ENCODE data around the gene EFCAB5. TPM values are rescaled to one million over a fixed set of nuclear protein-coding genes. Genes with fewer than 3 reads are reported as not detected.
"Not testable (repeated sequence)": the region's sequence is repeated elsewhere in the genome, so short reads cannot be mapped to it uniquely, and the experiment has no call there.

Gene EFCAB5
- total RNA-seq, 8 experiments from 2014 or later, result 0.14 to 0.96 (median 0.81) TPM; not detected in 1

DNA sequence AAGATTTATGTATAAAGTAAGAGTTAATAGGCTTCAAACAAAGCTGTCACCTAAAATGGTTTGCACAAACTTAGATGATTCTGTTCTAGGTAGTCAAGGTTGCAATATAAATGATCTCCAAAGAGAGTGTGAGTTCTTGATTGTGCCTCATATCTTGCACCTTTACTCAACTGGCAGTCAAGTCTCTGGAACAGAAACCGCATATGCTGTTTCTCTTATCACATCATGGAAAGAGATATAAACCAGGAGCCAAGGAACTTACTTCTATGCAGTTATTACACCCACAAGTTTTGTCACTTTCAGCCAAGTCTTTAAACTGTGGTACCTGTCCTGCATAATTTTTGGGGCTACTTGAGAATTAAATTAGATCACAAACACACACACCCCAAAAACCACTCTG lies 16.6 kb upstream of the EFCAB5 start:
- Histone ChIP-seq H3K4me3 (no peak overlapping the region), H3K27ac (no peak overlapping the region), H3K4me1 (replicated peaks in 1 of 2) (peaks cover 0 to 17% of the 10 kb centered on the region in 2 donors)
- ATAC-seq (replicated peaks in 6 of 8), result no peak
- WGBS, 10 experiments, result 80 to 100% (median 100%) methylated on average over 1 of the region's 1 CpG; no CpG with 5 or more reads in 2 of the 10 experiments
- in situ Hi-C loops (cut with MboI; ENCODE audit: low pct_unique_long_range_greater_than_20kb in 2 of 9, low sequenced_read_pairs in 9 of 9, unreplicated experiment in 9 of 9), result loop anchor here in 5 of 9 experiments (10.0 to 25.0 kb wide), 2 partner anchors 110 to 112 kb away; no protein-coding TSS in a partner anchor

- no peak for ATAC-seq (replicated peaks in 6 of 8)
- Histone ChIP-seq H3K4me1 (replicated peaks in 1 of 2) (peaks cover 0 to 19% of the 10 kb centered on the region in 2 donors), H3K4me3 (peak overlapping the region in 1 of 5 donors; percentile 98), H3K27ac (no peak overlapping the region)
- whole genome bisulfite sequencing, 10 experiments, result 0 to 88% (median 43%) methylated on average over 1 of the region's 1 CpG; no CpG with 5 or more reads in 5 of the 10 experiments
- in situ Hi-C loops (cut with MboI; ENCODE audit: low pct_unique_long_range_greater_than_20kb in 2 of 9, low sequenced_read_pairs in 9 of 9, unreplicated experiment in 9 of 9), result loop anchor here in 5 of 9 experiments (10.0 to 25.0 kb wide), 2 partner anchors 113 to 115 kb away; no protein-coding TSS in a partner anchor
Observed at GRCh38 chr17:29927546-29927945, 13.9 kb upstream of the EFCAB5 start.

- ATAC-seq (replicated peaks in 6 of 8), result peak in 7 of 8 experiments; percentile 2 to 18 (median 13)
- in situ Hi-C loops (cut with MboI; ENCODE audit: low pct_unique_long_range_greater_than_20kb in 2 of 9, low sequenced_read_pairs in 9 of 9, unreplicated experiment in 9 of 9), result loop anchor here in 5 of 9 experiments (10.0 to 25.0 kb wide), 2 partner anchors 114 to 117 kb away; no protein-coding TSS in a partner anchor
- peak overlapping the region; percentile 57 to 98 (median 89) for H3K4me3 ChIP-seq
- H3K27ac ChIP-seq, result peak overlapping the region; percentile 81 to 89
- H3K4me1 ChIP-seq (replicated peaks in 1 of 2), result peaks cover 0 to 19% of the 10 kb centered on the region in 2 donors
- WGBS, 10 experiments, result 0 to 3% (median 2%) methylated on average over 2 to 13 of the region's 13 CpGs; no CpG with 5 or more reads in 1 of the 10 experiments
Observed at GRCh38 chr17:29929006-29929532, 12.4 kb upstream of the EFCAB5 start.

DNA sequence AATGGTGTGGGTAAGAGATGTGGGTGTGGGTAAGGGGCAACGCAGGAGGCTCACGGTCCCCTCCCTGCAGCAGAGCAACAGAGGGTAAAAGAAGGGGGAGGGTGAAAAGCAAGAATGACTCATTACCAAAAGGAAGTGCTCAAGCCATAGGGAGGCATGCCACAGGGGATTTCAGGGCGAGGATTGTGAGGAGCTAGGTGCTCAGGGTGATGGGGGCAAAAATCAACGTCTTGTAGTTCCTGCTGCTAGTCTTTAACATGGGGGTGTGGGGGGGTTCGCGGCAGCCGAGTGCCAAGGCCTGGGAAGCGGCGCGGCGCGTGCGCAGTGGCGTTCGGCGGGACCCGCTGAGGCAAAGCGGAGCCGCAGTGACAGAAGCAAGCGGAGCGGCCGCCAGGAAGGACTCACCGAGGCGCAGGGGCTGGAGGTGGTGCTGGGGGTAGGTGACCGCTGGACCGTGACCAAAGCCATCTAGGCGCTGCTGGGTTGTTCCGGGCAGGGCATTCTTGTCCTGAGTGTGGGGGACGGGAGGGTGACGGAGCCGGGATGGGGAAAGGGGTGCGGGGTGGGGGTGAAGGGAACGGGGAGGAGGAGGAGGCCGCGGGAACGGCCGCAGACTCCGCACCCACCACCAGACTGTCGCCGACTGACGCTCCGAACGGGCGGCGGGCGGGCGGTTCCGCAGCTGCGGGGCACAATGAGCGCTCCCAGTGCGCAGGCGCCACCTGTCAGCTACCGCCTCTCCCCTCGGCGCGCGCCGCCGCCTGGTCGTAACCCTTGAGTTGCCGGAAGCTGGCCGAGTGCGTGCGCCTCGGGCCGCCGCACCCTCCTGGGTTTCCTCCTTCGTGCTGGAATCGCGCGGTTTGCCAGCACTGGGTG lies 11.7 kb upstream of the EFCAB5 start, which contains the start of gene SSH2:
Gene SSH2 (minus strand): TSS at position 696 of the 876 bp plus-strand sequence. CDS start 228 bp downstream, at position 468.
- 0% methylated on average over 1 to 3 of the region's 71 CpGs; no CpG with 5 or more reads in 5 of the 10 experiments for WGBS, 10 experiments
- peak; percentile 74 to 82 (median 77) for ATAC-seq (replicated peaks in 6 of 8)

GRCh38 chr17:29930409-29931010 lies 10.9 kb upstream of the EFCAB5 start:
- peak overlapping the region; percentile 57 to 98 (median 89) for H3K4me3 ChIP-seq
- H3K4me1 ChIP-seq (replicated peaks in 1 of 2), result peaks cover 0 to 19% of the 10 kb centered on the region in 2 donors
- H3K27ac ChIP-seq, result peak overlapping the region; percentile 81 to 89
- peak in 2 of 8 experiments; percentile 17 to 23 for ATAC-seq (replicated peaks in 6 of 8)
- in situ Hi-C loops (cut with MboI; ENCODE audit: low pct_unique_long_range_greater_than_20kb in 2 of 9, low sequenced_read_pairs in 9 of 9, unreplicated experiment in 9 of 9), result loop anchor here in 6 of 9 experiments (10.0 to 25.0 kb wide), 2 partner anchors 118 to 126 kb away; no protein-coding TSS in a partner anchor
- WGBS, 10 experiments, result 0 to 2% (median 0%) methylated on average over 4 to 15 of the region's 20 CpGs; no CpG with 5 or more reads in 3 of the 10 experiments

More for the DNA sequence above, 11.7 kb upstream of the EFCAB5 start, which contains the start of gene SSH2:
- peak within 1 kb of the TSS; percentile 81 to 89 for H3K27ac ChIP-seq
- in situ Hi-C loops (cut with MboI; ENCODE audit: low pct_unique_long_range_greater_than_20kb in 2 of 9, low sequenced_read_pairs in 9 of 9, unreplicated experiment in 9 of 9), result loop anchor here in 7 of 9 experiments (10.0 to 25.0 kb wide), 3 partner anchors 115 to 125 kb away; no protein-coding TSS in a partner anchor
- peaks cover 0 to 19% of the 10 kb centered on the region in 2 donors for H3K4me1 ChIP-seq (replicated peaks in 1 of 2)
- peak within 1 kb of the TSS; percentile 57 to 98 (median 89) for H3K4me3 ChIP-seq

- H3K4me1 ChIP-seq (replicated peaks in 1 of 2), result peaks cover 0 to 19% of the 10 kb centered on the region in 2 donors
- peak overlapping the region in 1 of 2 donors; percentile 89 for H3K27ac ChIP-seq
- H3K4me3 ChIP-seq, result peak overlapping the region; percentile 57 to 98 (median 89)
- 0 to 17% (median 6%) methylated on average over 1 to 3 of the region's 3 CpGs; no CpG with 5 or more reads in 4 of the 10 experiments for WGBS, 10 experiments
- in situ Hi-C loops (cut with MboI; ENCODE audit: low pct_unique_long_range_greater_than_20kb in 2 of 9, low sequenced_read_pairs in 9 of 9, unreplicated experiment in 9 of 9), result loop anchor here in 6 of 9 experiments (10.0 to 25.0 kb wide), 2 partner anchors 119 to 127 kb away; no protein-coding TSS in a partner anchor
- ATAC-seq (replicated peaks in 6 of 8), result peak; percentile 33 to 79 (median 72)
Observed at GRCh38 chr17:29931231-29931932, 10.1 kb upstream of the EFCAB5 start.

DNA sequence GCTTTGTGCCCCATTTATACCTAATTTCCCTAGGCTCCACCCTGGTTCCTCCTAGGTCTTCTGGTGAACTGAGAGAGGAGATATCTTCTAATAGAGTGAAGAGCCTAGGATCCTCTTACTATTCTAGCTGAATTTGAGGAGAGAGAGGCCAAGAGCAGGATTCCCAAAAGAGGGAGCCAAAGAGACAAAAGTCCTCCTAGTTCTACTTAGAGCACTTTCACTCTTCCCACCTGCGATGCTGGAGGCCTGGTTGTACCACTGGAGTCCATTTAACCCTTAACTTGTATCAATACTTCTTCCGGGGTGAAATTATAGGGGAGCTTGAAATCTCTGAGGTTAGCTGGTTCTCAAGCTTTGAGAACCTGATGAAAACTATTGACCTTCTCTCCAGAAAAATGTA lies 8.1 kb upstream of the EFCAB5 start:
- H3K27ac ChIP-seq, result no peak overlapping the region
- 0 to 48% (median 29%) methylated on average over 1 to 2 of the region's 2 CpGs; no CpG with 5 or more reads in 4 of the 10 experiments for WGBS, 10 experiments
- in situ Hi-C loops (cut with MboI; ENCODE audit: low pct_unique_long_range_greater_than_20kb in 2 of 9, low sequenced_read_pairs in 9 of 9, unreplicated experiment in 9 of 9), result loop anchor here in 6 of 9 experiments (10.0 to 25.0 kb wide), 2 partner anchors 121 to 129 kb away; no protein-coding TSS in a partner anchor
- H3K4me3 ChIP-seq, result no peak overlapping the region
- ATAC-seq (replicated peaks in 6 of 8), result no peak
- peaks cover 0 to 7% of the 10 kb centered on the region in 2 donors for H3K4me1 ChIP-seq (replicated peaks in 1 of 2)

GRCh38 chr17:29935909-29936308 lies 5.5 kb upstream of the EFCAB5 start:
- WGBS, 10 experiments, result 100% methylated on average over 2 of the region's 3 CpGs; no CpG with 5 or more reads in 9 of the 10 experiments
- not testable (repeated sequence) for H3K4me1 ChIP-seq (replicated peaks in 1 of 2); ATAC-seq (replicated peaks in 6 of 8); H3K4me3 ChIP-seq; H3K27ac ChIP-seq
- in situ Hi-C loops (cut with MboI; ENCODE audit: low pct_unique_long_range_greater_than_20kb in 2 of 9, low sequenced_read_pairs in 9 of 9, unreplicated experiment in 9 of 9), result loop anchor here in 6 of 9 experiments (10.0 to 25.0 kb wide), 2 partner anchors 124 to 131 kb away; no protein-coding TSS in a partner anchor

DNA sequence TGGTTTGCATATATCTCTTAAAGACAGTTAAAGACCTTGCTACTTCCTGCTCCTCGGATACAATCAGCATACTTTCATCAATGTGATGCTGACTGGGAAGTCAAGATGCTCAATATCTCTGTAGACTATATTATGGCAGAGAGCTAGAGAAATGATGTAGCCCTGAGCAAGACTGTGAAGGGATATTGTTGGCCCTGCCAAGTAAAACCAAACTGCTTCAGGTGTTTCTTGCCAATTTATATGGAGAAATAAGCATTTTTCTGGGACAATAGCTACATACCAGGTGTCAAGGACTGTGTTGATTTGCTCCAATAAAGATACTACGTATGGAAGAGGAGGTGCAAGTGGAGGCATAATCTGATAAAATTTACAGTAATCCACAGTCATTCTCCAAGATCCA lies 4.7 kb upstream of the EFCAB5 start:
- ATAC-seq (replicated peaks in 6 of 8), result no peak
- no peak overlapping the region for H3K4me3 ChIP-seq
- 20 to 100% (median 80%) methylated on average over 1 to 2 of the region's 2 CpGs; no CpG with 5 or more reads in 1 of the 10 experiments for WGBS, 10 experiments
- H3K4me1 ChIP-seq (replicated peaks in 1 of 2), result no peaks in the 10 kb centered on the region
- H3K27ac ChIP-seq, result no peak overlapping the region
- in situ Hi-C loops (cut with MboI; ENCODE audit: low pct_unique_long_range_greater_than_20kb in 2 of 9, low sequenced_read_pairs in 9 of 9, unreplicated experiment in 9 of 9), result loop anchor here in 6 of 9 experiments (10.0 to 25.0 kb wide), 2 partner anchors 124 to 132 kb away; no protein-coding TSS in a partner anchor

DNA sequence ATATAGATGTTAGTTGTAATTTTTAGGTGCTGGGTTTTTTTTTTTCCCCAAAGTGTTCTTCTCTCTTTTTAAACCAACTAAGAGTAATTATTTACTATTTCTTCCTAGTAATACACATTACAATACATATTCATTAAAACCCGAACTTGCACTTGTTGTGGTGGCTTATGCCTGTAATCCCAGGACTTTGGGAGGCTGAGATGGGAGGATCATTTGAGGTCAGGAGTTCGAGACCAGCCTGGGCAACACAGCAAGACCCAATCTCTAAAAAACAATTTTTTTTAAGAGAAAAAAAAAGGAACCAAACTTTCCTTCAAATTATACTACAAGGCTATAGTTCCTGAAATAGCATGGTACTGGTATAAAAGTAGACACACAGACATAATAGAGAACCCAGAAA lies 3.8 kb downstream of the EFCAB5 start:
- in situ Hi-C loops (cut with MboI; ENCODE audit: low pct_unique_long_range_greater_than_20kb in 2 of 9, low sequenced_read_pairs in 9 of 9, unreplicated experiment in 9 of 9), result loop anchor here in 4 of 9 experiments (25.0 kb wide), 1 partner anchor 133 kb away; no protein-coding TSS in a partner anchor
- no peak for ATAC-seq (replicated peaks in 6 of 8)
- Histone ChIP-seq H3K4me1 (replicated peaks in 1 of 2) (no peaks in the 10 kb centered on the region), H3K27ac (no peak overlapping the region), H3K4me3 (no peak overlapping the region)
- 34 to 93% (median 75%) methylated on average over 1 to 2 of the region's 2 CpGs; no CpG with 5 or more reads in 1 of the 10 experiments for WGBS, 10 experiments

DNA sequence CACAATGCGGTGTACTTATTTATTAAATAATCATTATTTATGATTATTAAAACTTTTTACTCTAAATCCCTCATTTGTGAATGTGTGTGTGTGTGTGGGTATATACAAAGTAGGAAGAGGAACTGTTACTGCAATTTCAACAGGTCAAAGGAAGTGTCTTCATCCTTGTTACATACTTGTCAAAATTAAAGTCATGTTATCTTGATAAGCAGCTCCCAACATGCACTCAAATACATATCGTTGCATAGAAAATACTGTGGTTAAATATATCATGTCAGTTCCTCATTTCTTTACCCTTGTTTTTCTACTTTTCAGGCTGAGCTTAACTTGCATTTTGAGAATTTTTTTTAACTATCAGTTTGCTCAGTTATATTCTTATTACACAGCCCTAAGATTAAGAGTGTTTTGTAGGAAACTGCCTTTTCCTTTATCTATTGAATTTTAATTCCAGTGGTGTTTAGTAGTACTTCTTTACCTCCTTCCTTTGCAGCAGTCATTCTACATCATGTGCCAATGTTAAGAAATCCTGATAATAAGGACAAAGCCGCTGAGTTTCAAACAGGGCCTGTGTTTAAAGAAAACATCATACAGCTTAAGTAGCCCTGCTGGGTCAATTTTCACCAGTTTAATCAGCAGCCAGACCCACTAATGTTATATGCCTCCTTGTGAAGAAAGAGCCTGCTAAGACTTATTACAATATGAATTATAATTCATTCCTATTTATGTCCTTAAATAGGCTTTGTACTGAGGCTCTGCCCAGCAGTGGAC lies 7.2 kb downstream of the EFCAB5 start:
- Histone ChIP-seq H3K4me3 (no peak overlapping the region), H3K27ac (no peak overlapping the region), H3K4me1 (replicated peaks in 1 of 2) (no peaks in the 10 kb centered on the region)
- in situ Hi-C loops (cut with MboI; ENCODE audit: low pct_unique_long_range_greater_than_20kb in 2 of 9, low sequenced_read_pairs in 9 of 9, unreplicated experiment in 9 of 9), result loop anchor here in 4 of 9 experiments (25.0 kb wide), 1 partner anchor 136 kb away; no protein-coding TSS in a partner anchor
- no peak for ATAC-seq (replicated peaks in 6 of 8)
- 71 to 95% (median 87%) methylated on average over 2 to 3 of the region's 3 CpGs for WGBS, 10 experiments
